GF-D8 (cell line): ENCODE measurements around the gene MRPL19.

Experiments used
- DNase-seq: peaks from one replicate; lab custom pipeline; 2025; lab: John Stamatoyannopoulos, UW

The MRPL19 gene

GRCh38 chr2:75736276-75736675 is 89.7 kb downstream of the MRPL19 start:
- no peak for DNase-seq

DNA sequence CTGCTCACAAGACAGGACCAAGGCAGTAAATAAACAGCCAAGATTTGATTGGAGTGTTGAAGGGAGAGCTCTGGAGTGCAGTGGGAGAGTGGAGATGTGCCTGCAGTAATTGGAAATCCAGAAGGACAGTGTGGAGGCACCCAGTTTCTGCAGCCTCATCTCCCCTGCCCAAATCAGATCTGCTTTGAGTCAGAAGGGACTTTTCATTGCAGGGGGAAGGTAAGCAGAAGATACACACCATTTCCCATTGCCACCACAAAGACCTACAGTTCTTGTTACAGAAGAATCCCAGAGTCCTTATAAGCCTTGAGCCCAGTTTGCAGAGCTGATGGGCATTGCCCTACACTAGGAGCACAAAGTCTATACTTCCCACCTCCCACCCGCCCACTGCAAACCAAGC is 91.4 kb downstream of the MRPL19 start:
- DNase-seq: no peak
